ENCODE measurements around the gene DNM1L.

- TF ChIP-seq, protein P1, sequence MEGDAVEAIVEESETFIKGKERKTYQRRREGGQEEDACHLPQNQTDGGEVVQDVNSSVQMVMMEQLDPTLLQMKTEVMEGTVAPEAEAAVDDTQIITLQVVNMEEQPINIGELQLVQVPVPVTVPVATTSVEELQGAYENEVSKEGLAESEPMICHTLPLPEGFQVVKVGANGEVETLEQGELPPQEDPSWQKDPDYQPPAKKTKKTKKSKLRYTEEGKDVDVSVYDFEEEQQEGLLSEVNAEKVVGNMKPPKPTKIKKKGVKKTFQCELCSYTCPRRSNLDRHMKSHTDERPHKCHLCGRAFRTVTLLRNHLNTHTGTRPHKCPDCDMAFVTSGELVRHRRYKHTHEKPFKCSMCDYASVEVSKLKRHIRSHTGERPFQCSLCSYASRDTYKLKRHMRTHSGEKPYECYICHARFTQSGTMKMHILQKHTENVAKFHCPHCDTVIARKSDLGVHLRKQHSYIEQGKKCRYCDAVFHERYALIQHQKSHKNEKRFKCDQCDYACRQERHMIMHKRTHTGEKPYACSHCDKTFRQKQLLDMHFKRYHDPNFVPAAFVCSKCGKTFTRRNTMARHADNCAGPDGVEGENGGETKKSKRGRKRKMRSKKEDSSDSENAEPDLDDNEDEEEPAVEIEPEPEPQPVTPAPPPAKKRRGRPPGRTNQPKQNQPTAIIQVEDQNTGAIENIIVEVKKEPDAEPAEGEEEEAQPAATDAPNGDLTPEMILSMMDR (conservative IDR thresholded peaks at IDR 0.05): no peak
- no peak for TF ChIP-seq EZH2 (IDR thresholded peaks at IDR 0.05; ENCODE audit: low read depth)
Observed at GRCh38 chr12:32756476-32757066, 77.5 kb downstream of the DNM1L start.

Data from PC-9 (cell line).